Measurements from ENCODE around the gene SIT1. TPM values are rescaled to one million over a fixed set of nuclear protein-coding genes. Genes with fewer than 3 reads are reported as not detected.

SIT1 gene
- total RNA-seq, 1 donor from 2014 or later = 1.0 TPM

DNA sequence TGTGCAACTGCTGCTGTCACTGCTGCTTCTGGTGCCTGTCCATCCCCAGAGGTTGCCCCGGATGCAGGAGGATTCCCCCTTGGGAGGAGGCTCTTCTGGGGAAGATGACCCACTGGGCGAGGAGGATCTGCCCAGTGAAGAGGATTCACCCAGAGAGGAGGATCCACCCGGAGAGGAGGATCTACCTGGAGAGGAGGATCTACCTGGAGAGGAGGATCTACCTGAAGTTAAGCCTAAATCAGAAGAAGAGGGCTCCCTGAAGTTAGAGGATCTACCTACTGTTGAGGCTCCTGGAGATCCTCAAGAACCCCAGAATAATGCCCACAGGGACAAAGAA is 23.3 kb upstream of the SIT1 start:
- no peaks in the 10 kb centered on the region for H3K36me3 ChIP-seq (ENCODE audit: control insufficient read depth in 3 of 3, insufficient read depth in 3 of 3, low read length in 3 of 3)
- H3K9me3 ChIP-seq (ENCODE audit: control insufficient read depth in 3 of 3, low read length in 3 of 3) = no peaks in the 10 kb centered on the region
- peaks cover 0 to 6% (median 0%) of the 10 kb centered on the region in 3 donors for H3K27me3 ChIP-seq (ENCODE audit: control insufficient read depth in 3 of 3, insufficient read depth in 3 of 3, low read length in 3 of 3)
- no peak overlapping the region for H3K9ac ChIP-seq (ENCODE audit: low read depth in 1 of 3, low read length in 3 of 3)
- H3K4me1 ChIP-seq (ENCODE audit: control insufficient read depth in 3 of 3, insufficient read depth in 3 of 3, low read length in 3 of 3) = peaks cover 19 to 22% (median 19%) of the 10 kb centered on the region in 3 donors
- no peak overlapping the region for H3K27ac ChIP-seq (ENCODE audit: low read depth, low read length)
- peak overlapping the region in 1 of 3 donors; percentile 13 for H3K4me3 ChIP-seq (ENCODE audit: low read length in 3 of 3)

- Histone ChIP-seq H3K36me3 (ENCODE audit: control insufficient read depth in 3 of 3, insufficient read depth in 3 of 3, low read length in 3 of 3) (no peaks in the 10 kb centered on the region), H3K4me1 (ENCODE audit: control insufficient read depth in 3 of 3, insufficient read depth in 3 of 3, low read length in 3 of 3) (peaks cover 19 to 22% (median 19%) of the 10 kb centered on the region in 3 donors), H3K27ac (ENCODE audit: low read depth, low read length) (no peak within 1 kb of the TSS), H3K9me3 (ENCODE audit: control insufficient read depth in 3 of 3, low read length in 3 of 3) (no peaks in the 10 kb centered on the region), H3K27me3 (ENCODE audit: control insufficient read depth in 3 of 3, insufficient read depth in 3 of 3, low read length in 3 of 3) (peaks cover 0 to 6% (median 0%) of the 10 kb centered on the region in 3 donors), H3K9ac (ENCODE audit: low read depth in 1 of 3, low read length in 3 of 3) (peak within 1 kb of the TSS in 1 of 3 donors; percentile 54), H3K4me3 (ENCODE audit: low read length in 3 of 3) (peak within 1 kb of the TSS; percentile 22 to 51 (median 30))
Observed at GRCh38 chr9:35673132-35674024, 22.6 kb upstream of the SIT1 start, which contains the start of gene CA9. Gene CA9, plus strand, starts transcription at chr9:35673928. Its CDS starts 32 bp downstream, at chr9:35673960.

DNA sequence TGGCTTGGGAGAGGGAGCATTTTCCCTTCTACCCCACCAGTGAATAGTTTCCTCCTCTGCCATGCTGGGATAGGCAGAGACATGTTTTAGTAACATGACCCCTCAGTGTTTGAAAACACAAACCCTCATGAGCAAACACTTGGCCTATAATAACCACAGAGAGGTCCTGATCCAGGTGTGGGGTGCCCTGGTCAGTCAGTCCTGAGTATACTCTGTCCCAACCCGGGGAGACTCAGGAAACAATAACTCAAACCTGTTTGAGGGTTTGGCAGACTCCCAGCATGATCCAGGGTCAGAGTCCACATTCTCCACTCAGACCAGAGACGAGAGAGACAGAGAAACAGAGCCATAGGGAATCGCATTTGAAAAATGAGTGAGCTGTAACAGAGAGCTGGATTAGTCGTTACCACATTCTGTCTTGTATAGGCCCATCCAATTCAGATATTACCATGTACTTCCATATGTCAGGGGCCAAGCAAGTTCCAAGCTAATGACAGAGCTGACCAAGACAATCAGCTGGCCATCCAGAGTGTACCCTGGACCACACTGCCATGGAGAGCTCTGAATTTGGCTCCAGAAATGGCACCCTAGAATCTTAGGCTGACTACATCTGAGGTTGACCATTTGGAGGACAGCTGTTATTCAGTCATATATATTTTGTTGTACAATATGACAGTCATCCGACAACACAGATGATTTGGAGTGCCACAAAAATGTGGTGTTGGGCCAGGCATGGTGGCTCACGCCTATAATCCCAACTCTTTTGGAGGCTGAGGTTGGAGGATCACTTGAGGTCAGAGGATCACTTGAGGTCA is 18.8 kb upstream of the SIT1 start:
- Histone ChIP-seq H3K9me3 (ENCODE audit: control insufficient read depth in 3 of 3, low read length in 3 of 3) (no peaks in the 10 kb centered on the region), H3K9ac (ENCODE audit: low read depth in 1 of 3, low read length in 3 of 3) (no peak overlapping the region), H3K4me1 (ENCODE audit: control insufficient read depth in 3 of 3, insufficient read depth in 3 of 3, low read length in 3 of 3) (peaks cover 20 to 21% (median 21%) of the 10 kb centered on the region in 3 donors), H3K4me3 (ENCODE audit: low read length in 3 of 3) (no peak overlapping the region), H3K27ac (ENCODE audit: low read depth, low read length) (no peak overlapping the region), H3K36me3 (ENCODE audit: control insufficient read depth in 3 of 3, insufficient read depth in 3 of 3, low read length in 3 of 3) (no peaks in the 10 kb centered on the region), H3K27me3 (ENCODE audit: control insufficient read depth in 3 of 3, insufficient read depth in 3 of 3, low read length in 3 of 3) (no peaks in the 10 kb centered on the region)

DNA sequence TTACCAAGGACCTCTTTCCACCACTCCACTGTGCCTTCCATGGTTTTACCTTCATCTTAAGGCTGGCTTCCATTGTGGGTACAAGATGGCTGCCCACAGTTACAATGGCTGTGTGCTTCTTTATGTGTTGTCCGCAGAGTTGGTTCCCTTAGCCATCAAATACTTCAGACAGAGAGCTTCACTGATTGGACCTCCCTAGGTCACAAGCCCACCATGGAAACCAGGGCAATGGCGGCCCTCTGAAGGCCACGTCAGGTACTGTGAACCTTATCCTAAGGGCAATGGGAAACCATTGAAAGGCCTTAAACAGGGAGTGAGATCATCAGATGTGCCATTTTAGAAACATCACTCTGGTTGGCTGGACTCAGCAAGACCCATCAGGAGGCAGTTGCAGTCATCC is 17.2 kb upstream of the SIT1 start:
- peaks cover 9 to 16% (median 14%) of the 10 kb centered on the region in 3 donors for H3K4me1 ChIP-seq (ENCODE audit: control insufficient read depth in 3 of 3, insufficient read depth in 3 of 3, low read length in 3 of 3)
- no peaks in the 10 kb centered on the region for H3K36me3 ChIP-seq (ENCODE audit: control insufficient read depth in 3 of 3, insufficient read depth in 3 of 3, low read length in 3 of 3)
- H3K9ac ChIP-seq (ENCODE audit: low read depth in 1 of 3, low read length in 3 of 3) = no peak overlapping the region
- no peak overlapping the region for H3K4me3 ChIP-seq (ENCODE audit: low read length in 3 of 3)
- H3K27ac ChIP-seq (ENCODE audit: low read depth, low read length) = no peak overlapping the region
- no peaks in the 10 kb centered on the region for H3K27me3 ChIP-seq (ENCODE audit: control insufficient read depth in 3 of 3, insufficient read depth in 3 of 3, low read length in 3 of 3)
- H3K9me3 ChIP-seq (ENCODE audit: control insufficient read depth in 3 of 3, low read length in 3 of 3) = no peaks in the 10 kb centered on the region

DNA sequence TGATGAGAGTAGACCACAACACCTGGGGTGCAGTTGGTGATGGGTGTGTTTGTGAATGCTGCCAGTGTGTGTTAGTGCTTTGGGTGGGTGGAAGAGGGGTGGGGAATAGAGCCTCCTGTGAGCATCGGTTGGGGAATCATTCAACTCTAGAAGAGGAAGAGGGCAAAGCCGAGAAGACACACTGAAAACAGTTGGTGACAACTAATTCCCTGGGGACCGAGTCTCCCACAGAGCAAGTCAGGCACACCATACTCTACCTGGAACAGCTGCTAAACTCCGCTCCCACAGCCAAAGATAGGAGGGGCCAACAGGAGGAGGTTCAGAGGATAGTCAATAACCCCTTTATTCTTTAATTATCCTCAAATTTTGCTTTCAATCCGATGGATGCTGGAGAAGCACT is 15.8 kb upstream of the SIT1 start:
- Histone ChIP-seq H3K9me3 (ENCODE audit: control insufficient read depth in 3 of 3, low read length in 3 of 3) (no peaks in the 10 kb centered on the region), H3K36me3 (ENCODE audit: control insufficient read depth in 3 of 3, insufficient read depth in 3 of 3, low read length in 3 of 3) (no peaks in the 10 kb centered on the region), H3K9ac (ENCODE audit: low read depth in 1 of 3, low read length in 3 of 3) (no peak overlapping the region), H3K4me3 (ENCODE audit: low read length in 3 of 3) (no peak overlapping the region), H3K27me3 (ENCODE audit: control insufficient read depth in 3 of 3, insufficient read depth in 3 of 3, low read length in 3 of 3) (no peaks in the 10 kb centered on the region), H3K4me1 (ENCODE audit: control insufficient read depth in 3 of 3, insufficient read depth in 3 of 3, low read length in 3 of 3) (peaks cover 9 to 23% (median 16%) of the 10 kb centered on the region in 3 donors), H3K27ac (ENCODE audit: low read depth, low read length) (no peak overlapping the region)

DNA sequence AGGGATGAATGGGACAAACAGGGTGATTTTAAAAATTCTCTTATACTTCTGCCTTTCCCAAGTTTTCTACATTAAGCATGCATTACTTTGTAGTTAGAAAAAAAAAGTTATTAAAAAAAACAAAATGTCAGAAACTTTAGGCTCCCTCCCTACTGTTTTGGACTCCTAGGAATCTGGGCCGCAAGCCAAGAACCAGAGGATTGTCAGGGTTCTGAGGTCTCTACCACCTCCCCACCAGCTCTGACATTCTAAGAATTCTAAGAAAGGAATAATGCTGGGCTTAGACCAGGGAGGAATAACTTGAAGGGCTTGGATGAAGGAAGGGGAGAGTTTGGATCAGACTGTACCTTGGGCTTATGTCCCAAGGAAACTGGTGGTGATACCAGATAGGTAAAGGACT is 15.3 kb upstream of the SIT1 start:
- Histone ChIP-seq H3K4me1 (ENCODE audit: control insufficient read depth in 3 of 3, insufficient read depth in 3 of 3, low read length in 3 of 3) (peaks cover 9 to 27% (median 16%) of the 10 kb centered on the region in 3 donors), H3K9me3 (ENCODE audit: control insufficient read depth in 3 of 3, low read length in 3 of 3) (no peaks in the 10 kb centered on the region), H3K36me3 (ENCODE audit: control insufficient read depth in 3 of 3, insufficient read depth in 3 of 3, low read length in 3 of 3) (peaks cover 0 to under 1% (median under 1%) of the 10 kb centered on the region in 3 donors), H3K9ac (ENCODE audit: low read depth in 1 of 3, low read length in 3 of 3) (no peak overlapping the region), H3K4me3 (ENCODE audit: low read length in 3 of 3) (no peak overlapping the region), H3K27me3 (ENCODE audit: control insufficient read depth in 3 of 3, insufficient read depth in 3 of 3, low read length in 3 of 3) (no peaks in the 10 kb centered on the region), H3K27ac (ENCODE audit: low read depth, low read length) (no peak overlapping the region)

DNA sequence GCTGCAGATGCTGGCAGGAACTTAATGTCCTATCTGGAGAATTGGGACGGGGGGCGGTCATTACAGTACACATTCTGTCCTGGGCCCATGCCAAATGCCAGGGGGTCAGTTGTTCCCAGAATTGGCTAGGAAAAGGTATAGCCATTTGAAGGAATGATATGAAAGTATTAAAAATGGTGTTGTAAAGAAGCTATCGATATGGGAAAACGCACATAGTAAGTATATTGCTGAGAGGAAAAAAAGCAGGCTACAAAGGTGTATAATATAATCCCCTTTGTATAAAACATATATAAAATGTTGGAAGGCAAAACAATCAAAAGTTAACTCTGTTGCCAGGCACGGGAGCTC is 14.7 kb upstream of the SIT1 start:
- H3K27ac ChIP-seq (ENCODE audit: low read depth, low read length) = peak overlapping the region; percentile 36

DNA sequence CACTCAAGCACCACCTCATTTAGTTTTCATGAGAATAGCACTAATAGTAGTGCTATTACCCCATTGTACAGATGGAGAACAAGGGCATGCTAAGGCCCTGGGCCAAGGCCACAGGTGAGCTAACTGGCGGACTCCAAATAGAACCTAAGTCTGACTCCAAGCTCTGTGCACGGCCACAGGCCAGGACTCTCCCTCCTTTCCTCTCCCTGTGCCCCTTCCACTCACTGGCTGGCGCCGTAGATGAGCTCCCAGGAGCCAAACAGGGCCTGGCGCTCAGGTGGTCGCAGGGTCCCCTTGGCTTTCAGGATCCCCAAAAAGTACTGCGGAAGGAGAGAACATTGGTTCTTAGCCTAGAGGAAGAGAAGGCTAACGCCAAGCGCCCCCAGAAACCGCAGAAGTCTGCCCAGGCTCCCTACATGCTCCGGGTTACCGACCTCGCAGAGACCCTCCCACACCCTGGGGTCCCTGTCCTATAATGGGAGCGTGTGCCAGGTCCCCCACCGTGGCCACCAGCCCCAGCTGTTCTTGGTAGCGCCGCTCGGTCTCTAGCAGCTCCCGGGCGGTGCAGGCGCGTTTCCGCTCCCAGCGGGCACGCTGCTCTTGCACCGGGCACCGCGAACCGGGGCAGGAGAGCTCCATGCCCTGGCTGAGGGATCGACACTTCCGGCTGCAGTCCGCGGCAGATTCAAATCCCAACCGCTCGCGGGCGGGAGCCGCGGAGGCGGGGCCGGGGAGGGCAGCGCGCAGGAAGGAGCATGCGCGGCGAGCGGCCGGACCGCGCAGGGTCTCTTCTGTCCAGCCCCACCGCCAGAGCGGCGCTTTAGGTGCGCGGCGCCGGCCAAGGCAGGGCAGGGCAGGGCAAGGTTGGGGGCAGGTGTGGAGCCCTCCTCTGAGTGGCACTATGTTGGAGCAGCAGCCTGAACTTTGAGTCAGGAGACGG is 14.1 kb upstream of the SIT1 start, which contains the start of gene ARHGEF39:
TSS of gene ARHGEF39 (minus strand) at position 665 of the 940 bp plus-strand sequence. CDS start at position 639, 26 bp downstream.
- H3K9ac ChIP-seq (ENCODE audit: low read depth in 1 of 3, low read length in 3 of 3) = peak within 1 kb of the TSS; percentile 66 to 80 (median 68)
- H3K9me3 ChIP-seq (ENCODE audit: control insufficient read depth in 3 of 3, low read length in 3 of 3) = no peaks in the 10 kb centered on the region
- H3K4me3 ChIP-seq (ENCODE audit: low read length in 3 of 3) = peak within 1 kb of the TSS; percentile 70 to 80 (median 75)
- no peaks in the 10 kb centered on the region for H3K27me3 ChIP-seq (ENCODE audit: control insufficient read depth in 3 of 3, insufficient read depth in 3 of 3, low read length in 3 of 3)
- peaks cover 20 to 38% (median 26%) of the 10 kb centered on the region in 3 donors for H3K4me1 ChIP-seq (ENCODE audit: control insufficient read depth in 3 of 3, insufficient read depth in 3 of 3, low read length in 3 of 3)
- H3K36me3 ChIP-seq (ENCODE audit: control insufficient read depth in 3 of 3, insufficient read depth in 3 of 3, low read length in 3 of 3) = peaks cover 9 to 11% (median 11%) of the 10 kb centered on the region in 3 donors
- peak within 1 kb of the TSS; percentile 36 for H3K27ac ChIP-seq (ENCODE audit: low read depth, low read length)

More for the DNA sequence above, 14.7 kb upstream of the SIT1 start:
- Histone ChIP-seq H3K9ac (ENCODE audit: low read depth in 1 of 3, low read length in 3 of 3) (peak overlapping the region; percentile 66 to 80 (median 68)), H3K9me3 (ENCODE audit: control insufficient read depth in 3 of 3, low read length in 3 of 3) (no peaks in the 10 kb centered on the region), H3K36me3 (ENCODE audit: control insufficient read depth in 3 of 3, insufficient read depth in 3 of 3, low read length in 3 of 3) (peaks cover 5 to 6% (median 6%) of the 10 kb centered on the region in 3 donors), H3K4me1 (ENCODE audit: control insufficient read depth in 3 of 3, insufficient read depth in 3 of 3, low read length in 3 of 3) (peaks cover 15 to 33% (median 22%) of the 10 kb centered on the region in 3 donors), H3K27me3 (ENCODE audit: control insufficient read depth in 3 of 3, insufficient read depth in 3 of 3, low read length in 3 of 3) (no peaks in the 10 kb centered on the region), H3K4me3 (ENCODE audit: low read length in 3 of 3) (peak overlapping the region; percentile 70 to 80 (median 75))

DNA sequence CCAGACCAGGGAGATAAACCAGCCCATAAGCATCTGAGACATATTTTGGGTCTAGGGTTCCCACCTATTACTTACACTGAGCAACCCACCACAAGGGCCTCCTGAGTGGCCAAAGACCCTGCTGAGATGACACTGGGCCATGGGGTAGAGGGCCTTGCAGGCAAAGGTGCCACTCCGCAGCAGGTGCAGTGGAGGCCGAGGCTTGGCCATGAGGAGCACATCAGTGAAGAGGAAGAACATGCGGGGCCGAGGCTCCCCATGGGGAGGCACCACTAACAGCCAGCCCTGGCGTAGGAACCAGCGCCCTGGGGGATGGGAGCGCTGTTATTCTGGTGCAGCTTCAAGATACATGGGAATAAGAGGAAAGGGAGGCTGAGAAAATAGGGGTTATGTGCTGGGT is 11.7 kb upstream of the SIT1 start:
- H3K27ac ChIP-seq (ENCODE audit: low read depth, low read length) = no peak overlapping the region
- H3K27me3 ChIP-seq (ENCODE audit: control insufficient read depth in 3 of 3, insufficient read depth in 3 of 3, low read length in 3 of 3) = no peaks in the 10 kb centered on the region
- no peak overlapping the region for H3K9ac ChIP-seq (ENCODE audit: low read depth in 1 of 3, low read length in 3 of 3)
- no peak overlapping the region for H3K4me3 ChIP-seq (ENCODE audit: low read length in 3 of 3)
- H3K4me1 ChIP-seq (ENCODE audit: control insufficient read depth in 3 of 3, insufficient read depth in 3 of 3, low read length in 3 of 3) = peaks cover 32 to 52% (median 38%) of the 10 kb centered on the region in 3 donors
- peaks cover 9 to 11% (median 11%) of the 10 kb centered on the region in 3 donors for H3K36me3 ChIP-seq (ENCODE audit: control insufficient read depth in 3 of 3, insufficient read depth in 3 of 3, low read length in 3 of 3)
- H3K9me3 ChIP-seq (ENCODE audit: control insufficient read depth in 3 of 3, low read length in 3 of 3) = no peaks in the 10 kb centered on the region

Data from skeletal muscle tissue (tissue), 4 donors.